ENCODE results near the gene EHMT1.

- TF ChIP-seq EZH2phosphoT487 (IDR thresholded peaks at IDR 0.05; ENCODE audit: borderline replicate concordance, low read depth) = no peak
- TF ChIP-seq, protein P1, sequence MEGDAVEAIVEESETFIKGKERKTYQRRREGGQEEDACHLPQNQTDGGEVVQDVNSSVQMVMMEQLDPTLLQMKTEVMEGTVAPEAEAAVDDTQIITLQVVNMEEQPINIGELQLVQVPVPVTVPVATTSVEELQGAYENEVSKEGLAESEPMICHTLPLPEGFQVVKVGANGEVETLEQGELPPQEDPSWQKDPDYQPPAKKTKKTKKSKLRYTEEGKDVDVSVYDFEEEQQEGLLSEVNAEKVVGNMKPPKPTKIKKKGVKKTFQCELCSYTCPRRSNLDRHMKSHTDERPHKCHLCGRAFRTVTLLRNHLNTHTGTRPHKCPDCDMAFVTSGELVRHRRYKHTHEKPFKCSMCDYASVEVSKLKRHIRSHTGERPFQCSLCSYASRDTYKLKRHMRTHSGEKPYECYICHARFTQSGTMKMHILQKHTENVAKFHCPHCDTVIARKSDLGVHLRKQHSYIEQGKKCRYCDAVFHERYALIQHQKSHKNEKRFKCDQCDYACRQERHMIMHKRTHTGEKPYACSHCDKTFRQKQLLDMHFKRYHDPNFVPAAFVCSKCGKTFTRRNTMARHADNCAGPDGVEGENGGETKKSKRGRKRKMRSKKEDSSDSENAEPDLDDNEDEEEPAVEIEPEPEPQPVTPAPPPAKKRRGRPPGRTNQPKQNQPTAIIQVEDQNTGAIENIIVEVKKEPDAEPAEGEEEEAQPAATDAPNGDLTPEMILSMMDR (IDR thresholded peaks at IDR 0.05) = no peak
- no peak for TF ChIP-seq RCOR1 (IDR thresholded peaks at IDR 0.05; ENCODE audit: low read length)
- no peak for TF ChIP-seq POLR2AphosphoS5 (IDR thresholded peaks at IDR 0.05; ENCODE audit: low read depth, low read length)
- no peak for TF ChIP-seq USF2 (IDR thresholded peaks at IDR 0.05; ENCODE audit: borderline replicate concordance, low read depth, low read length)
- TF ChIP-seq REST (IDR thresholded peaks at IDR 0.05; ENCODE audit: low read depth, low read length) = no peak
Observed at GRCh38 chr9:137789295-137789895, 170.6 kb downstream of the EHMT1 start.
